HepG2 (cell line): ENCODE measurements around the gene IGSF5. TPM values are rescaled to one million over a fixed set of nuclear protein-coding genes. Genes with fewer than 3 reads are reported as not detected.

Source experiments
- BHLHE40 ChIP-seq: IDR thresholded peaks from 2 replicates; pipeline ENCODE4 v1.6.1; 2011; ENCODE audit warnings: low read length, improper control_type of control experiment
- ETV5 ChIP-seq: IDR thresholded peaks from 2 replicates; pipeline ENCODE4 v1.6.1; 2018; ENCODE audit warnings: missing biosample characterization, missing genetic modification reagents, inconsistent platforms, borderline replicate concordance
- GABPB1 ChIP-seq: IDR thresholded peaks from 2 replicates; pipeline ENCODE4 v1.6.1; 2016; ENCODE audit warnings: mild to moderate bottlenecking, missing genetic modification reagents, moderate library complexity, missing compliant biosample characterization
- KMT2A ChIP-seq: sonication (generic); formaldehyde crosslinking; IDR thresholded peaks from 2 replicates; pipeline ENCODE4 v1.4.0; 2020; ENCODE audit warnings: missing genetic modification reagents
- LCORL ChIP-seq, 2 experiments: fragments of 450-650 bp in 1 of 2; sonication (generic) in 1 of 2; formaldehyde crosslinking in 1 of 2; IDR thresholded peaks; 2 replicates each; pipeline versions ENCODE4 v1.5.0 to v1.6.1; 2017 to 2020; ENCODE audit warnings: antibody characterized with exemption in 1 of 2, missing genetic modification reagents in 1 of 2
- NR2F2 ChIP-seq: IDR thresholded peaks from 2 replicates; pipeline ENCODE4 v1.6.1; 2012; ENCODE audit warnings: low read depth, inconsistent platforms, borderline replicate concordance
- POLR2G ChIP-seq: fragments of 200-400 bp; formaldehyde crosslinking; IDR thresholded peaks from 2 replicates; pipeline ENCODE4 v1.6.1; 2018; ENCODE audit warnings: mild to moderate bottlenecking, low read depth, low read length, moderate library complexity
- RAD21 ChIP-seq: fragments of 450-650 bp; formaldehyde crosslinking; IDR thresholded peaks from 2 replicates; pipeline ENCODE4 v1.5.0; 2020; ENCODE audit warnings: mild to moderate bottlenecking
- SMC3 ChIP-seq: IDR thresholded peaks from 2 replicates; pipeline ENCODE4 v1.6.1; 2011; ENCODE audit warnings: low read length, improper control_type of control experiment
- TEAD3 ChIP-seq: optimal IDR thresholded peaks from 2 replicates; pipeline ENCODE3; 2016; ENCODE audit warnings: borderline replicate concordance
- YY1 ChIP-seq: IDR thresholded peaks from 2 replicates; pipeline ENCODE4 v1.6.1; 2011; ENCODE audit warnings: low read length, low read depth, moderate library complexity, mild to moderate bottlenecking; ENCODE audit not compliant: insufficient read depth, insufficient replicate concordance
- ZFP90 ChIP-seq: sonication (generic); formaldehyde crosslinking; IDR thresholded peaks from 2 replicates; pipeline ENCODE4 v1.8.0; 2022; ENCODE audit warnings: missing genetic modification reagents, mild to moderate bottlenecking, inconsistent platforms, borderline replicate concordance
- ZNF317 ChIP-seq: sonication (generic); formaldehyde crosslinking; IDR thresholded peaks from 2 replicates; pipeline ENCODE4 v1.5.0; 2020; ENCODE audit warnings: mild to moderate bottlenecking, missing genetic modification reagents
- polyA plus RNA-seq, 8 experiments: library from polyadenylated mRNA; depleted of rRNA in 3 of 8; stranded (reverse) in 7 of 8; unstranded in 1 of 8; fragments of >200 nt; fragmentation: Illumina TruSeq in 4 of 8; extraction: Trizol in 4 of 8; gene quantifications; 2 replicates each; pipeline versions ENCODE4 v1.2.1 to v1.2.3, GENCODE V29; 2011 to 2016; ENCODE audit warnings: low read depth in 4 of 8, missing spikeins in 1 of 8, mixed read lengths in 1 of 8; ENCODE audit not compliant: insufficient read depth in 1 of 8
- total RNA-seq, 5 experiments: library from RNA; depleted of rRNA; stranded (reverse); fragments of >200 nt; fragmentation: Illumina TruSeq; extraction: Trizol; gene quantifications; 2 replicates each; pipeline ENCODE4 v1.2.3, GENCODE V29; 2016; ENCODE audit warnings: low read depth in 1 of 5
- TF ChIP-seq, protein P1 (sequence below): sonication (generic); formaldehyde crosslinking; IDR thresholded peaks from 2 replicates; pipeline ENCODE4 v1.4.0; 2020; ENCODE audit warnings: missing genetic modification reagents
- TF ChIP-seq, protein P2 (sequence below), 2 experiments: sonication (generic) in 1 of 2; formaldehyde crosslinking in 1 of 2; IDR thresholded peaks; 2 replicates each; pipeline versions ENCODE4 v1.5.1 to v1.6.1; 2011 to 2020; ENCODE audit warnings: borderline replicate concordance in 1 of 2, low read depth in 1 of 2, low read length in 1 of 2, mild to moderate bottlenecking in 1 of 2, missing genetic modification reagents in 1 of 2, moderate library complexity in 1 of 2
- TF ChIP-seq, protein P3 (sequence below): IDR thresholded peaks from 2 replicates; pipeline ENCODE4 v1.6.1; 2016; ENCODE audit warnings: missing compliant biosample characterization, missing genetic modification reagents, borderline replicate concordance
- TF ChIP-seq, protein P4 (sequence below): sonication (generic); formaldehyde crosslinking; IDR thresholded peaks from 2 replicates; pipeline ENCODE4 v1.5.0; 2020; ENCODE audit warnings: mild to moderate bottlenecking, missing genetic modification reagents, moderate library complexity

The IGSF5 gene
- total and polyA plus RNA-seq, 2 of the 13 experiments (the other 11 are each of a cell fraction or from before 2014, with no cell fraction given): not detected

DNA sequence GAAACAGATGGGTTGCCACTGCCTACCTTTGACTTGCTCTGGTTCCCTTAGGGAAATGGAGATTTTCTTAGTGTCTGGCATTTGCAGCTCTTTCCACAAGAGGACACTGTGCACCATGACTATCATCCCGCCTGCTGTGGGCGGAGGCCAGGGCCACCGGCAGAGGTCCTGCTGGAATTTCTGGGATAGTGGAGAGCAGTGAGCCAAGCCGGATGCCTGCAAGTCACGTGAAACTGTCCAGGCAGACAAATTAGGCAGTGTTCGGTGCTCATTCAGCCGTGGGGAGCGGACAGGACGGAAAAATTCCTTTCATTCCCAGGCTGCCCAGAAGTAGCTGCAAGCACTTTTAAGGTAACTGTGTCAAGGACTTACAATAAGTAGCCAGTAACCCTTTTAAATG lies 43.4 kb downstream of the IGSF5 start (continued):
- TF ChIP-seq, protein P1, sequence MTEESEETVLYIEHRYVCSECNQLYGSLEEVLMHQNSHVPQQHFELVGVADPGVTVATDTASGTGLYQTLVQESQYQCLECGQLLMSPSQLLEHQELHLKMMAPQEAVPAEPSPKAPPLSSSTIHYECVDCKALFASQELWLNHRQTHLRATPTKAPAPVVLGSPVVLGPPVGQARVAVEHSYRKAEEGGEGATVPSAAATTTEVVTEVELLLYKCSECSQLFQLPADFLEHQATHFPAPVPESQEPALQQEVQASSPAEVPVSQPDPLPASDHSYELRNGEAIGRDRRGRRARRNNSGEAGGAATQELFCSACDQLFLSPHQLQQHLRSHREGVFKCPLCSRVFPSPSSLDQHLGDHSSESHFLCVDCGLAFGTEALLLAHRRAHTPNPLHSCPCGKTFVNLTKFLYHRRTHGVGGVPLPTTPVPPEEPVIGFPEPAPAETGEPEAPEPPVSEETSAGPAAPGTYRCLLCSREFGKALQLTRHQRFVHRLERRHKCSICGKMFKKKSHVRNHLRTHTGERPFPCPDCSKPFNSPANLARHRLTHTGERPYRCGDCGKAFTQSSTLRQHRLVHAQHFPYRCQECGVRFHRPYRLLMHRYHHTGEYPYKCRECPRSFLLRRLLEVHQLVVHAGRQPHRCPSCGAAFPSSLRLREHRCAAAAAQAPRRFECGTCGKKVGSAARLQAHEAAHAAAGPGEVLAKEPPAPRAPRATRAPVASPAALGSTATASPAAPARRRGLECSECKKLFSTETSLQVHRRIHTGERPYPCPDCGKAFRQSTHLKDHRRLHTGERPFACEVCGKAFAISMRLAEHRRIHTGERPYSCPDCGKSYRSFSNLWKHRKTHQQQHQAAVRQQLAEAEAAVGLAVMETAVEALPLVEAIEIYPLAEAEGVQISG (CRISPR knock-in tag): peak; percentile 66
- no peak for TF ChIP-seq KMT2A (CRISPR knock-in tag)
- peak; percentile 72 for TF ChIP-seq GABPB1 (CRISPR knock-in tag)
- peak; percentile 20; the same call in 1 of the 2 replicates for TF ChIP-seq ETV5 (CRISPR knock-in tag)
- no peak for TF ChIP-seq YY1
- TF ChIP-seq, protein P2, sequence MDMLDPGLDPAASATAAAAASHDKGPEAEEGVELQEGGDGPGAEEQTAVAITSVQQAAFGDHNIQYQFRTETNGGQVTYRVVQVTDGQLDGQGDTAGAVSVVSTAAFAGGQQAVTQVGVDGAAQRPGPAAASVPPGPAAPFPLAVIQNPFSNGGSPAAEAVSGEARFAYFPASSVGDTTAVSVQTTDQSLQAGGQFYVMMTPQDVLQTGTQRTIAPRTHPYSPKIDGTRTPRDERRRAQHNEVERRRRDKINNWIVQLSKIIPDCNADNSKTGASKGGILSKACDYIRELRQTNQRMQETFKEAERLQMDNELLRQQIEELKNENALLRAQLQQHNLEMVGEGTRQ (IDR thresholded peaks at IDR 0.05; ENCODE audit: low read depth, low read length): 0 out of 2 replicates have a peak, but pooled peaks have one; percentile 4
- TF ChIP-seq, protein P2 (CRISPR knock-in tag; IDR thresholded peaks at IDR 0.05; ENCODE audit: borderline replicate concordance): no peak
- TF ChIP-seq RAD21 (CRISPR knock-in tag): peak; percentile 79
- peak; percentile 72 for TF ChIP-seq TEAD3 (CRISPR knock-in tag)
- no peak for TF ChIP-seq POLR2G
- TF ChIP-seq ZNF317 (CRISPR knock-in tag): no peak
- no peak for TF ChIP-seq ZFP90
- TF ChIP-seq BHLHE40: peak; percentile 70
- TF ChIP-seq SMC3: peak; percentile 69
- TF ChIP-seq, protein P3, sequence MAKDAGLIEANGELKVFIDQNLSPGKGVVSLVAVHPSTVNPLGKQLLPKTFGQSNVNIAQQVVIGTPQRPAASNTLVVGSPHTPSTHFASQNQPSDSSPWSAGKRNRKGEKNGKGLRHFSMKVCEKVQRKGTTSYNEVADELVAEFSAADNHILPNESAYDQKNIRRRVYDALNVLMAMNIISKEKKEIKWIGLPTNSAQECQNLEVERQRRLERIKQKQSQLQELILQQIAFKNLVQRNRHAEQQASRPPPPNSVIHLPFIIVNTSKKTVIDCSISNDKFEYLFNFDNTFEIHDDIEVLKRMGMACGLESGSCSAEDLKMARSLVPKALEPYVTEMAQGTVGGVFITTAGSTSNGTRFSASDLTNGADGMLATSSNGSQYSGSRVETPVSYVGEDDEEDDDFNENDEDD (CRISPR knock-in tag): peak; percentile 30; the same call in 1 of the 2 replicates
- TF ChIP-seq NR2F2: no peak
- TF ChIP-seq, protein P4, sequence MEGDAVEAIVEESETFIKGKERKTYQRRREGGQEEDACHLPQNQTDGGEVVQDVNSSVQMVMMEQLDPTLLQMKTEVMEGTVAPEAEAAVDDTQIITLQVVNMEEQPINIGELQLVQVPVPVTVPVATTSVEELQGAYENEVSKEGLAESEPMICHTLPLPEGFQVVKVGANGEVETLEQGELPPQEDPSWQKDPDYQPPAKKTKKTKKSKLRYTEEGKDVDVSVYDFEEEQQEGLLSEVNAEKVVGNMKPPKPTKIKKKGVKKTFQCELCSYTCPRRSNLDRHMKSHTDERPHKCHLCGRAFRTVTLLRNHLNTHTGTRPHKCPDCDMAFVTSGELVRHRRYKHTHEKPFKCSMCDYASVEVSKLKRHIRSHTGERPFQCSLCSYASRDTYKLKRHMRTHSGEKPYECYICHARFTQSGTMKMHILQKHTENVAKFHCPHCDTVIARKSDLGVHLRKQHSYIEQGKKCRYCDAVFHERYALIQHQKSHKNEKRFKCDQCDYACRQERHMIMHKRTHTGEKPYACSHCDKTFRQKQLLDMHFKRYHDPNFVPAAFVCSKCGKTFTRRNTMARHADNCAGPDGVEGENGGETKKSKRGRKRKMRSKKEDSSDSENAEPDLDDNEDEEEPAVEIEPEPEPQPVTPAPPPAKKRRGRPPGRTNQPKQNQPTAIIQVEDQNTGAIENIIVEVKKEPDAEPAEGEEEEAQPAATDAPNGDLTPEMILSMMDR (CRISPR knock-in tag): peak; percentile 88
- TF ChIP-seq LCORL (IDR thresholded peaks at IDR 0.05): no peak
- TF ChIP-seq LCORL (CRISPR knock-in tag; IDR thresholded peaks at IDR 0.05): peak; percentile 32; the same call in 1 of the 2 replicates
